ENCODE data around the gene PSMG4. TPM values are rescaled to one million over a fixed set of nuclear protein-coding genes. Genes with fewer than 3 reads are reported as not detected.

PSMG4 gene
- polyA plus RNA-seq, 4 donors = 15.2 to 18.8 (median 17.1) TPM

DNA sequence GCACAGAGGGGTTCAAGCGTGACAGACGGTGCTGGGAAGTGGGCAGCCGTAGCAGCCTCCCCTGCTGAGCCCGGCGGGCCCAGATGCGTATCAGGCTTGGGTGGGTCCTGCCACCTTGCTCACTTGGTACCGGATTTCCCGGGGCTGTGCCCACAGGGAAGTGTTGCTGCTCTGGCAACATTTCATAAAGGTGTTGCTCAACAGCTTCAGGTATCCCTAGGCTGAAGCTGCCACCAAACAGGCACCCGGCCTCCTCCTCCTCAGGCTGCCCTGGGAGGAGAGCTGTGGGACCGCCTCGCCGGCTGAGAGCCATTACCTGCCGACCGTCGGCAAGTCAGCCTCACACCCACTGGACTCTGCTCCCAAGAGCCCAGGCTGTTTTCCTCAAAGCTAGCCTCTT is 11.5 kb downstream of the PSMG4 start:
- DNase-seq (ENCODE audit: low read depth in 4 of 4, low spot score in 3 of 4) = no peak

DNA sequence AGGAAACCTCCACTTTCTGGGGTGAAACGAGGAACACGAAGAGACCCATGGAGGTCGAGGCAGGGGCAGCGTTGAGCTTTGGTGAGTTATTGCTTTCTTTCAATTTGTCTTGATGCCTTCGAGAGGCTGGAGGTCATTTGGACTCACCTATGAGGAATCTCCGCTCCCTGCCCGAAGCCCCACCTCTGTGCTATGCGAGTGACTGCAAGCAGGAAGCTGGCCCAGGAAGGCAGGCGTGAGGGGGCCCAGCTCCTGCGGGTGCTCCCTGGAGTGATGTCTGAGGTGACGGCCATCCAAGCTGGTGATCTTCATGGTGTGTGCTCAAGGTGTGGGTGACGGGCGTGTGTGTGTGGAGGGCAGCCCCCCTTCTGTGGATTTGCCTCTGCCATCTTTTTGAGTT is 13.0 kb downstream of the PSMG4 start:
- no peak for DNase-seq (ENCODE audit: low read depth in 4 of 4, low spot score in 3 of 4)

DNA sequence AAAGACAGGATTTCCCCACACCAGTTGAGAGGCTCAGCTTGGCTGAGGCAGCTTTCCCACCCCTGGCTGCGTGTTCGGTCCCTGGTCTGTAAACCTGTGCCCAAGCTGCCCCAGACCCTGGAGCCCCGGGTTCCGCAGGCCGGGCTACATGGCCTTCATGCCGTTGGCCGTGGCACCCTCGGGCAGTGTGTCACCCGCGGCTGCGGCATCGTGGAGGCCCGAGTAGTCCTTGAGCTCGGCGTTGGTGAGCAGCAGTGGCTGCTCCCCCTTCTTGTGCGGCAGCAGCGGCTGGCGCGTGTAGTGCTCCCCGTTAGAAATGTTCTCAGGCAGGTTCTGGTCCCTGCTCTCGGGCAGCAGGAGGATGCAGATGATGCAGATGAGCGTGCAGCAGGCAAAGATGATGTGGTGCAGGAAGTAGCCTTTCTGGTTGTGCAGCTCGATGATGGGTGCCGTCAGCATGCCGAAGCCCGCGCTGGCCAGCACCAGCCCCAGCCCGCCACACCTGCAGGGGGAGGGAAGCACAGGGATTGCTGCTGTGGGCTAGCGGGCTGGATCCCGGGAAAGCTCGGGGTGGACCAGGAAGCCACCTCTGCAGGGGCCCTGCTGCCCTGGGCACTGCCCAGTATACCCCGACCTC is 14.3 kb downstream of the PSMG4 start:
- DNase-seq (ENCODE audit: low read depth in 4 of 4, low spot score in 3 of 4) = no peak

DNA sequence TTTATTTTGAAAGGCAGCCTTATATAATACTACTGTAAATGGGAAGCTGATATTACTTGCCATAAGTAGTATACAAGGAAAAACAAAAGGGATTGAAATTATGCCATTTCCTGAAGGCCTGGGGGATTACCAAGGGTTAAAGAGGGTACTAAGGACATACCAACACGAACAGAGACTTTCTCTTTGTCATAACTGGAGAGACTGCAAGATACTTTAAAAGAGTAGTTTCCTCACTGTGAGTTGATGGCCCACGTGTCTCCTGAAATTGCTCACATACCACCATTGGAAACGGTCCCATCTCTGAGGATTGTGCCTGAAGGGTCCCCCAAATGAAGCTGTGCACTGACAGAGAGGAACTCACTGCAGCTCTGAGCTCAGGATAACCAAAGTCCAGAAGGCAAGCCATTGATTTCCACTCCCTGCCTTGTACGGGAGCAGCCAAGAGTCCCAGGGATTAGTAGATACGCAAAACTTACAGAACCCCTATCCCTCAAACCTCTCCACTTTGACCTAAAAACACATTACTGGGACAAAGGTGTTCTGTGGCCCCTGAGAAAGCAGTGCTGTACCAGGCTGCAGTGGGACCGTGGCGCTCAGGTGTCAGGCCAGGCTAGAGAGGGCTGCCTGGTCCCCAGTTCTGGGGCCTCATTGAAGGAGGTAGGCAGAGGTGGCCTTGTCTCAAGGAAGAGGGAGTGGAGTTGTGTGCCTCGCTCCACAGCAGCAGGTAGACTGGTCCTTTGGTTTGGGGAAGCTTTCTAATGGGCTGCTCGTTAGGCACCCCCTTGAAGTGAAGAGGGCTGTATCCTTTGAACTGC is 15.2 kb downstream of the PSMG4 start:
- DNase-seq (ENCODE audit: low read depth in 4 of 4, low spot score in 3 of 4) = no peak

GRCh38 chr6:3276174-3277167 is 17.7 kb downstream of the PSMG4 start:
- DNase-seq (ENCODE audit: low read depth in 4 of 4, low spot score in 3 of 4) = no peak

- DNase-seq (ENCODE audit: low read depth in 4 of 4, low spot score in 3 of 4) = no peak
Measured at GRCh38 chr6:3277251-3277650, 18.5 kb downstream of the PSMG4 start.

DNA sequence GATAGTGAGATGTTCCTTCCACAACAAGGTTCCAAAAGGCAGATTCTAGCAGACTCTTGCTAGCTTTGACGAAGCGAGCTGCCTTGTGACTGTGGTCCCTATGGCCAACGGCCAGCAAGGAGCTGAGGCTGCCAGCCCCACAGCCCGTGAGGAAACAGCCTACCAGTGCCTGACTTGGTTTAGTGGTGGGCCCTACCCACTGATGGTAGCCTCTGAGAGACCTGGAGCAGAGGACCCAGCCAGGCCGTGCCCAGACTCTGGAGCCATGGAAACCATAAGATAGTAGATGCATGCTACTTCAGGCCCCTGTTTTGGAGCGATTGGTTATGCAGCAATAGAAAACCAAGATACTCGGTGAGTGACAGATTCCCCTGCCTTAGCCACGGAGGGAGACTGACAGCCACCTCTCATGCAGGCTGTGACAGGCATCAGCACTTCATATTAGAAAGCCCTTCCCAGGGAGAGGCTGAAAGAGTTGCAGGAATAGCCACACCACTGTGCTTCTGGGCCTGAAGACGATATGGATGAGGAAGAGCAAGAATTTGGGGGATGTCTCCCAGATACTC is 19.2 kb downstream of the PSMG4 start:
- DNase-seq (ENCODE audit: low read depth in 4 of 4, low spot score in 3 of 4) = no peak

DNA sequence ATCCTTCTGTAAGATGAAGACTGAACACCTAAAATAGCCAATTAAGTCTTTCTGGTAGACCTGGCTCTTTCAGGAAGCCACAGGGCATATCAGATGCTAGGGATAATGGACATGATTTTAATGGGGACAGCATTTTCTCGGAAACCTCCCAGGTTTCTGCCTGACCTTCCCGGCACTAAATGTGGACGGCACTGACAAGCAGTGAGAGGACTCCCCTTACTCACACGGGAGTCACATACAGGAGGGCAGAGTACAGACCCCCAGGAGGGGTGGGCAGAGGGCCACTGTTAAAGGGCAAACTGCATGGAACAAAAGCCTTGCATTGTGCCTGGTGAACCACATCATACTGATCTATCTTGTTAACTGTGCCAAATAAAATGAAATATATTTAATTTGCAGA is 19.9 kb downstream of the PSMG4 start:
- no peak for DNase-seq (ENCODE audit: low read depth in 4 of 4, low spot score in 3 of 4)

- no peak for DNase-seq (ENCODE audit: low read depth in 4 of 4, low spot score in 3 of 4)
Measured at GRCh38 chr6:3280091-3280490, 21.3 kb downstream of the PSMG4 start.

- DNase-seq (ENCODE audit: low read depth in 4 of 4, low spot score in 3 of 4) = no peak
Measured at GRCh38 chr6:3280866-3281465, 22.2 kb downstream of the PSMG4 start.

DNA sequence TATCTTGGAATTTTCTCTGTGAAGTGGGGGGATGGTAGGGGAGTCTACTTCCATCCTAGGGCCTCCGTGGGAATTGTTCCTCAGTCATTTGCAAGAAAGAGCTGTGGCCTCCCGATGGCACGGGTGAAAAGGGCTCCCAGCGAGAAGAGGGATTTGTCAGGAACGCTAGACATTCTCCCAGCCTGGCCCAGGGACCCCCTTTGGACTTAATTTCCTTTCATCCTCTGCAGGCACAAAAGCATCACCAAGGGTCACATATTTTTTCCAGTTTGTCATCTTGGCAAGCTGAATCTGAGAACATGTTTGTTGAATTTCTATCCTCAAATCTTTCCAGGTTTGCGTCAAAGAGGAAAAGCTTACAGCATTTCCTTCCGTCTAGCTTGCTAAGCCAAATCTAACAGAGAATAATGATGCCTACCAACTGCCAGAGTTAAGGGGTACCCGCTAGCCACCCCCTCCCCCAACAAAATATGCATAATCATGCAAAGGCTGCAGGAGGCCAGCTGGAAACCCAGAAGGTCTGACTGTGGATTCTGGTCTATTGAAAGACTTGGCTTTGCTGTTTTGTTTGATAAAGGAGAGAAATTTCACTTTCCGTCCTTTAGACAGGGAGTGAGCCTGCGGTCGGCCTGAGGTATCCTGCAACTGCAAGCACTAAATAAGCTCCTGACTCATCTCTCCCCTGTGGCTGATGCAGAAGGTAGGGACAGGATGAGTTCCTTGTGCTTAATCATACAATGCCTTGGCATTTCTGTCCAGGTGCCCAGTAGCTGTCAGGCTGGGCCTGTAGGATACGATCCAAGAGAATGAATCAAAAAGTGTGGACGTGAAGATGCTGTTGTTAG is 23.1 kb downstream of the PSMG4 start:
- no peak for DNase-seq (ENCODE audit: low read depth in 4 of 4, low spot score in 3 of 4)

DNA sequence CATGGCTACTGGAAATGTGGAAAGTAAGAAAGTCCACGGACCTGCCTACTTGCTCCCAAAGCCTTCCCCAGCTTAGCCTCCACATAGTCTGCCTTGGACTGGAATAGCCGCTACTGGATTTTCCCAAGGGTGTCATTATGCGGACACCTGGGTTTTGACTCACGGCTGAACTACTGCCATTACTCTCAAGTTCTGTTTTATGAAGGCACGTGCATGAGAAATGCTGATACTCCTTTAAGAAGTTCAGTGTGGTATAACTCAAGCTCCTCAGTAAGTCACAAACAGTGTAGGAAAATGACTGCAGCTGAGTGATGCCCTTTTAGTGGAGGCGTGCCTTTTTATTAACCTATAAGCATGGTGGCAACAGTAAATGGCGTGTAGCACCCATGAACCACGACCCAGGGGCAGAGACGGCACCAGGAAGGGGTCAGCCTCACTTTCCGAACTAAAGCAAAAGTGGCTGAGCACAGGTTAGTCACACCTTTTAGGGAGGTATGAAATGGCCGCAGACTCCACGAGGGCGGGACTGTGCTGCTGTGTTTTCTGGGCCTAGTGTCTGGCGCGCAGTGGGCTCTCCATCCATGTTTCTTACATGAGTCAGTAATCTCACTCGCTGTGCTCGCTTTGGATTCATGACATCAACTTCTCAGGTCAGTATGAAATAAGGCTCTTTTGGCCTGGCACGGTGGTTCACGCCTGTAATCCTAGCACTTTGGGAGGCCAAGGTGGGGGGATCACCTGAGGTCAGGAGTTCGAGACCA is 23.9 kb downstream of the PSMG4 start:
- DNase-seq (ENCODE audit: low read depth in 4 of 4, low spot score in 3 of 4) = no peak

DNA sequence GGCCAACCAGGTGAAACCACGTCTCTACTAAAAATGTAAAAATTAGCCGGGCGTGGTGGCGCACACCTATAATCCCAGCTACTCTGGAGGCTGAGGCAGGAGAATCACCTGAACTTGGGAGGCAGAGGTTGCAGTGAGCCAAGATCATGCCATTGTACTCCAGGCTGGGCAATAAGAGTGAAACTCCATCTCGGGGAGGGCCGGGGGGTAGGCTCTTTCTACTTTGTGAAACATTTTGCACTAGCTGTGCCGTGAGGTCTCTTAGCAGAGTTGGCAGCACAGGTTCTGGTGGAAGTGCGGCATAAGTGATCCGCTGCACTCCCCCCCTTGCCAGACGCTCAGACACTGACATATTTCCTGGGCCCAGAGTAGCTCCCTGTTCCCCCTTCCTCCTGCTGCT is 24.5 kb downstream of the PSMG4 start:
- no peak for DNase-seq (ENCODE audit: low read depth in 4 of 4, low spot score in 3 of 4)

- DNase-seq (ENCODE audit: low read depth in 4 of 4, low spot score in 3 of 4) = no peak
Measured at GRCh38 chr6:3283641-3284435, 25.1 kb downstream of the PSMG4 start.

GRCh38 chr6:3284436-3284876 is 25.7 kb downstream of the PSMG4 start:
- DNase-seq (ENCODE audit: low read depth in 4 of 4, low spot score in 3 of 4) = no peak

DNA sequence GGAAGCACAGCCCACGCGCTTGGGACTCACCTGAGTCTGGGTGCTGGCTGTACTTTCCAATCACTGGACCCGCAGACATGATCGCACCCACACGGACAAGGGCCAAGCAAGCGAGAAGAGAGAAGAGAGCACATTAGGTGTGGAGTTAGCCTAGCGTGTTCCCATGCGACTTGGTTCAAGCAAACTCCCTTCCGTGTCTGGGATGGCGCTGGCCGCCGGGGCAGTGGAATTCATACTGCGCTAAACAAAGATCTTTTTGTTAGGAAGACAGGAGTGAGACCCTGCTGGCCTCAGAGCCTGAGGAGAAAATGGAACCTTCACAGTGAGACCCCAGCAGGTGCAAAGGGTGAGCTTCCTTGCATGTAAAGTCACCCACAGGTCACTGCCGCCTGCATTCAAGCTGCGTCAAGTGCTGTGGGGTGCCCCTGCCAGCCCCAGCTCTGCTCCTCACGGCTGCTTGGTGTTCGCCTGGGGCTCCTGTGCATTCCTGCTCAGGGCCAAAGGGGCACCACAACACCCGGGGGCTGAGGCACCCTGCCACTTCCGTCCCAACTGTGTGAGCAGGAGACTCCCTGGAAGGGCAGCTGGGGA is 26.4 kb downstream of the PSMG4 start:
- no peak for DNase-seq (ENCODE audit: low read depth in 4 of 4, low spot score in 3 of 4)

DNA sequence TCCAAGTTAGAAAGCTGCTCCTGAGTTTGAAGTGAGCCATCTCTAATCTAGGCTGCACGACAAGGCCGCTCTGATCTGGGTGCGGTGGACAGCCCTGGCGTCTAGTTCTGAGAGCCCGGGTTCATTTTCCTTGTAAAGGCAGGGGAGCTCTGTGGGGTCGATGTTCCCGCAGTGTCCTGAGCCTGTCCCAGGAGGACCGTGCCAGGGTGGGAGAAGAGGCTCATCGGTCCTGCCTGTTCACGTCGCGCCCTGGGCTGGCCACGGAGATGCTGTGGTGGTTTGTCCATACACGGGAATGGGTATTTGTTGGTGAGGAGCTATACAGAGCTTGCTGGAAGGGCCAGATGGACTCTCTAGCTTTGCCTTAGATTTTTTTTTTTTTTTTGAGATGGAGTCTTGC is 27.0 kb downstream of the PSMG4 start:
- no peak for DNase-seq (ENCODE audit: low read depth in 4 of 4, low spot score in 3 of 4)
